ENCODE results near the gene BRINP2. TPM values are rescaled to one million over a fixed set of nuclear protein-coding genes. Genes with fewer than 3 reads are reported as not detected.

The BRINP2 gene
- total and polyA plus RNA-seq, 2 of the 8 experiments (the other 6 are each of a cell fraction or from before 2014, with no cell fraction given): 0.39 to 0.42 TPM

GRCh38 chr1:177239792-177240191, 69.0 kb downstream of the BRINP2 start:
- H4K5ac ChIP-seq (ENCODE audit: insufficient read length, low read depth, low read length): no peak overlapping the region
- no peak overlapping the region for H3K4ac ChIP-seq (replicated peaks; ENCODE audit: insufficient read length, low read depth, low read length)
- no peak overlapping the region for H2BK5ac ChIP-seq (ENCODE audit: low read depth, low read length)
- DNase-seq (ENCODE audit: low read depth in 1 of 2, low spot score in 2 of 2): no peak
- H3K27me3 ChIP-seq (replicated peaks in 1 of 4; ENCODE audit: control insufficient read depth in 3 of 4, extremely low read depth in 1 of 4, insufficient read depth in 3 of 4, low read length in 3 of 4): no peaks in the 10 kb centered on the region
- ChIA-PET CTCF (ENCODE audit: partially characterized antibody) (interaction anchor here (1.1 to 2.9 kb wide), 2 partner anchors 10 to 28 kb away, joined by 3 to 9 read pairs; no protein-coding TSS in a partner anchor), POLR2A (ENCODE audit: partially characterized antibody) (no interaction called here)
- H3K23ac ChIP-seq (ENCODE audit: insufficient read length): no peak overlapping the region
- no peak overlapping the region for H2AFZ ChIP-seq (ENCODE audit: low read length)
- H3K79me2 ChIP-seq (ENCODE audit: control insufficient read depth in 1 of 2, insufficient read depth in 2 of 2, low read length in 2 of 2): no peaks in the 10 kb centered on the region
- H3K4me2 ChIP-seq (ENCODE audit: insufficient read depth in 1 of 2, low read depth in 2 of 2, low read length in 2 of 2): no peak overlapping the region
- H4K91ac ChIP-seq (replicated peaks; ENCODE audit: insufficient read length, low read length): no peak overlapping the region
- H2BK15ac ChIP-seq (ENCODE audit: low read length): no peak overlapping the region
- TF ChIP-seq KDM5A (IDR thresholded peaks at IDR 0.05; ENCODE audit: low read length) (no peak), SP2 (IDR thresholded peaks at IDR 0.05; ENCODE audit: low read length) (no peak), JUN (IDR thresholded peaks at IDR 0.05; ENCODE audit: low read depth, low read length) (no peak), SP4 (IDR thresholded peaks at IDR 0.05; ENCODE audit: low read length) (no peak), SP1 (IDR thresholded peaks at IDR 0.05; ENCODE audit: low read depth, low read length) (no peak), KDM4A (IDR thresholded peaks at IDR 0.05; ENCODE audit: low read depth, low read length, severe bottlenecking) (no peak), BACH1 (IDR thresholded peaks at IDR 0.05; ENCODE audit: low read length) (no peak)
- H2BK20ac ChIP-seq (ENCODE audit: low read length): no peak overlapping the region
- H2BK12ac ChIP-seq (ENCODE audit: low read depth, low read length): no peak overlapping the region
- H3K9ac ChIP-seq (replicated peaks in 1 of 4; ENCODE audit: extremely low read depth in 1 of 4, low read depth in 3 of 4, low read length in 3 of 4): no peak overlapping the region
- 96% methylated on average over 2 of the region's 2 CpGs; no CpG with 5 or more reads in 1 of the 2 experiments for WGBS, 2 experiments (ENCODE audit: extremely low coverage in 1 of 2, insufficient coverage in 1 of 2, insufficient read length in 1 of 2, insufficient replicate concordance in 2 of 2, low coverage in 1 of 2, low lambda C conversion rate in 2 of 2, missing lambda C conversion rate in 1 of 2)
- no peak overlapping the region for H4K8ac ChIP-seq (ENCODE audit: extremely low read depth, insufficient read depth, low read length)
- H2BK120ac ChIP-seq (replicated peaks; ENCODE audit: low read depth, low read length): no peak overlapping the region
- H3K14ac ChIP-seq (ENCODE audit: insufficient read length): no peak overlapping the region
- no peak overlapping the region for H3K56ac ChIP-seq (replicated peaks; ENCODE audit: insufficient read length, low read depth, low read length)
- H3K36me3 ChIP-seq (ENCODE audit: control insufficient read depth in 2 of 4, insufficient read depth in 4 of 4, low read length in 3 of 4): no peaks in the 10 kb centered on the region
- no peak overlapping the region for H3K27ac ChIP-seq (ENCODE audit: low read depth, low read length)
- no peaks in the 10 kb centered on the region for H3K9me3 ChIP-seq (ENCODE audit: insufficient read depth in 2 of 2, low read depth in 1 of 2, low read length in 1 of 2)
- no peaks in the 10 kb centered on the region for H3K79me1 ChIP-seq (ENCODE audit: low read depth, low read length)
- no peak overlapping the region for H2AK5ac ChIP-seq (ENCODE audit: low read depth, low read length)
- no peak for FAIRE-seq
- no peaks in the 10 kb centered on the region for H3K23me2 ChIP-seq (ENCODE audit: low read depth, low read length)
- peaks cover 0 to 2% (median under 1%) of the 10 kb centered on the region in 4 experiments; a peak in 2 of 7 replicates for H3K4me1 ChIP-seq (replicated peaks in 1 of 4; ENCODE audit: control insufficient read depth in 3 of 4, insufficient read depth in 4 of 4, low read length in 3 of 4)
- no peaks in the 10 kb centered on the region for H4K20me1 ChIP-seq (replicated peaks in 1 of 2; ENCODE audit: control insufficient read depth in 1 of 2, insufficient read depth in 2 of 2, low read length in 2 of 2)
- H3K18ac ChIP-seq (ENCODE audit: extremely low read depth, low read length): no peak overlapping the region
- H3K4me3 ChIP-seq (ENCODE audit: extremely low read depth in 1 of 4, insufficient read depth in 2 of 4, low read depth in 3 of 4, low read length in 4 of 4): no peak overlapping the region

Data from H1 (cell line).